Muscle layer of colon (tissue), 2 donors: ENCODE measurements around the gene ETFA.

Source experiments
- H3K27ac ChIP-seq: one replicate; pipeline ENCODE4 v1.7.0; 2013; ENCODE audit warnings: low read depth, mild to moderate bottlenecking, low read length, moderate library complexity
- H3K27me3 ChIP-seq, 2 donors: one replicate each; pipeline ENCODE4 v1.7.0; 2013; ENCODE audit warnings: low read length in 2 of 2, mild to moderate bottlenecking in 2 of 2; ENCODE audit not compliant: insufficient read depth in 2 of 2, control insufficient read depth in 1 of 2
- H3K36me3 ChIP-seq: one replicate; pipeline ENCODE4 v1.7.0; 2013; ENCODE audit warnings: mild to moderate bottlenecking, low read length; ENCODE audit not compliant: insufficient read depth
- H3K4me1 ChIP-seq: one replicate; pipeline ENCODE4 v1.7.0; 2013; ENCODE audit warnings: mild to moderate bottlenecking, low read length; ENCODE audit not compliant: insufficient read depth
- H3K4me3 ChIP-seq, 2 donors: one replicate each; pipeline ENCODE4 v1.7.0; 2013; ENCODE audit warnings: low read length in 2 of 2, low read depth in 1 of 2, mild to moderate bottlenecking in 1 of 2, moderate library complexity in 1 of 2
- H3K9ac ChIP-seq: one replicate; pipeline ENCODE4 v1.7.0; 2013; ENCODE audit warnings: low read length
- H3K9me3 ChIP-seq: one replicate; pipeline ENCODE4 v1.7.0; 2013; ENCODE audit warnings: mild to moderate bottlenecking, low read length
- donor health status: abdominal sarcoma.
- donor health status: Adenocarcinoma of cecum.

ETFA gene

DNA sequence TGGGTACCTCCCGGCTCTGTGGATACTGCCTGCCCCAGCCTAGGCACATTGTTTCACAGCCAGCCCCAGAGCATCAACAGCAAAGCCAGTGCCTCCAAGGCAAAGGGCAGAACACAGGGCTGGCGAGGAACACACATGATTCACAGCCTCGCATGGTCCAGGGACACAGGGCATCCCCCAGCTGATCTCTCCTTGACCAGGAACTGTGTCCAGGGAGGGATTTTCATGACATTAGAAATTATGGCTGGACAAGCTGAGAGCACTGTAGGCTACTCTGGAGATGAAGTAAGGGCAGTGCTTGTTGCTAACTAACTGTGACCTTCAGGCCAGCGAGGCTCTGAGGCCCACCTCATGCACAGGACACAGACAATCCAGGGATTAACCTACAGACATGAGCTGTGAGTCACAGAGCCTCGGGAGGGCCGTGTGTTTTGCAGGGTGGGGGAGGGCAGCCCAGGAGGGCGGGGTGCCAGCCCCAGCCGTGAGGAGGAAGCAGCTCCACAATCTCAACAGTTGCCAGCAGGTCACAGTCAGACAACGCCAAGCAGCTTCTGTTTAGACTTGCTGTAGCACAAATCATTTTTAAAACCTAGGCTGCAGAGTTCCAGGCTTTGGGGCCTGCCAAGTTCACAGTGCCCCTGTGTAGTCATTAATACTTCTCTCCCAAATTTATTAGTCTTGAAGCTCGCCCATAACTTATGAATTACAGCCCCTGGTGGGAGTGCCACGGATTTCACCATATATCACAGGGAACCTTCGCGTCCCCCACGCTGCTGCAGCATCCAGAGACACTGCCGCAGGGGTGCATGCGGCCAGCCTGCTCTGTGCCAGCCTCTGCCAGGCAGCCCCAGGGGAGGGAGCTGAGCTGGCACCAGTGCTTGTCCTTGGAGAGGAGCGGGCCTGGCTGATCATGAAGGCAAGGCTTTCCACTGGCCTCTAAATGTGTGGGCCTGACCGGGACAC lies 114.7 kb downstream of the ETFA start:
- Histone ChIP-seq H3K9me3 (no peaks in the 10 kb centered on the region), H3K4me1 (peaks cover 39% of the 10 kb centered on the region), H3K27ac (peak overlapping the region; percentile 62), H3K4me3 (no peak overlapping the region), H3K27me3 (peaks cover 0 to 11% of the 10 kb centered on the region in 2 donors), H3K36me3 (no peaks in the 10 kb centered on the region), H3K9ac (no peak overlapping the region)

GRCh38 chr15:76195506-76196268 lies 115.6 kb downstream of the ETFA start:
- no peaks in the 10 kb centered on the region for H3K9me3 ChIP-seq
- no peaks in the 10 kb centered on the region for H3K36me3 ChIP-seq
- H3K9ac ChIP-seq, result no peak overlapping the region
- no peak overlapping the region for H3K4me3 ChIP-seq
- H3K4me1 ChIP-seq, result peaks cover 42% of the 10 kb centered on the region
- H3K27ac ChIP-seq, result no peak overlapping the region
- H3K27me3 ChIP-seq, result peaks cover 0 to 11% of the 10 kb centered on the region in 2 donors

GRCh38 chr15:76193934-76194333 lies 117.3 kb downstream of the ETFA start:
- Histone ChIP-seq H3K27me3 (peaks cover 0 to 13% of the 10 kb centered on the region in 2 donors), H3K27ac (no peak overlapping the region), H3K4me1 (peaks cover 35% of the 10 kb centered on the region), H3K36me3 (no peaks in the 10 kb centered on the region), H3K9me3 (no peaks in the 10 kb centered on the region), H3K9ac (no peak overlapping the region), H3K4me3 (no peak overlapping the region)

- H3K4me1 ChIP-seq, result peaks cover 30% of the 10 kb centered on the region
- no peaks in the 10 kb centered on the region for H3K36me3 ChIP-seq
- H3K9ac ChIP-seq, result no peak overlapping the region
These were observed 118.6 kb downstream of the ETFA start for GRCh38 chr15:76192715-76193114.

GRCh38 chr15:76191539-76192244 lies 119.6 kb downstream of the ETFA start:
- Histone ChIP-seq H3K4me1 (peaks cover 21% of the 10 kb centered on the region), H3K9ac (no peak overlapping the region), H3K27me3 (peaks cover 0 to 22% of the 10 kb centered on the region in 2 donors), H3K27ac (no peak overlapping the region), H3K36me3 (no peaks in the 10 kb centered on the region), H3K9me3 (no peaks in the 10 kb centered on the region), H3K4me3 (no peak overlapping the region)

More at GRCh38 chr15:76192715-76193114, 118.6 kb downstream of the ETFA start:
- H3K4me3 ChIP-seq, result no peak overlapping the region
- no peak overlapping the region for H3K27ac ChIP-seq
- peaks cover 0 to 18% of the 10 kb centered on the region in 2 donors for H3K27me3 ChIP-seq
- H3K9me3 ChIP-seq, result no peaks in the 10 kb centered on the region

DNA sequence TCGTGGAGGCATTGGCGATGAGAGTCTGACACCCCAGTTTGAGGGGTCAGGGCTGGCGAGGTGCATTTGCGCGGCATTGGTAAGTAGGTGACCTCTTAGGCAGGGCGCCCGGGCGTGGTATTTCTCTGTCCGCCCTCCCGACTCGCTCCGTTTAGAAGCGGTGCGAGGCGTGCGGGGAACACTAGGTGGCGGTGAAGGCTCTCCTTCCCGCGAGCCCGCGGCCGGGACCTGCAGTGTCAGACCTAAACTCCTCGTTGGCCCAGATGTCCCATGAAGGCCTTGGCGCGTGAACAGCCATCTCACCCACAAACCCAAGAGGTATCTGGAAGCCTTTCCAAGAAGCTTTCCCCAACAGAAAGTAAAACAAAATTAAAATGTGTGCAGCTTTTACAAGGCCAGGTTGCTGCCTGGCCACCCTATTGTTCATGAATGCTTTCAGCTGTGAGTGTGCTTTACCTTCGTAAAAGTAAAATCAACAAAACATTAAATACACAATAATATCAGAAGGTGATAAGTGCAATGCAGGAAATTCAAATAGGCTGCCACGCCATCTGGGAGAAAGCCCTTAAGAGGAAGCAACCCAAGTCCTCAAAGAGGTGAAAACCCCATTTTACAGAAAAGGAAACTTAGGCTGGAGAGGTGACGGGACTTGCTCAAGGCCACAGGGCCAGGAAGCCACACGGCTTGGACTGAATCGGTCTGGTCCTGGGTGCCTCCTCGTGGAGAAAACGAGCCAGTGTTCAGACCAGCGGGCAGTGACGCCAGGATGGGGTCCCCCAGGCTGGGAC lies 120.3 kb downstream of the ETFA start:
- H3K9ac ChIP-seq, result no peak overlapping the region
- H3K36me3 ChIP-seq, result no peaks in the 10 kb centered on the region
- peaks cover 14% of the 10 kb centered on the region for H3K4me1 ChIP-seq
- H3K27me3 ChIP-seq, result peaks cover 0 to 22% of the 10 kb centered on the region in 2 donors
- no peaks in the 10 kb centered on the region for H3K9me3 ChIP-seq
- peak overlapping the region in 1 of 2 donors; percentile 17 for H3K4me3 ChIP-seq
- no peak overlapping the region for H3K27ac ChIP-seq

- Histone ChIP-seq H3K36me3 (no peaks in the 10 kb centered on the region), H3K4me3 (no peak overlapping the region), H3K27ac (no peak overlapping the region), H3K27me3 (peaks cover 0 to 22% of the 10 kb centered on the region in 2 donors), H3K9me3 (no peaks in the 10 kb centered on the region), H3K9ac (no peak overlapping the region), H3K4me1 (peaks cover 11% of the 10 kb centered on the region)
These were observed 121.2 kb downstream of the ETFA start for GRCh38 chr15:76190070-76190564.

GRCh38 chr15:76189106-76189505 lies 122.2 kb downstream of the ETFA start:
- peaks cover 11% of the 10 kb centered on the region for H3K4me1 ChIP-seq
- peaks cover 0 to 22% of the 10 kb centered on the region in 2 donors for H3K27me3 ChIP-seq

GRCh38 chr15:76187163-76187562 lies 124.1 kb downstream of the ETFA start:
- H3K9me3 ChIP-seq, result no peaks in the 10 kb centered on the region
- H3K27ac ChIP-seq, result no peak overlapping the region
- peaks cover 11% of the 10 kb centered on the region for H3K4me1 ChIP-seq
- peaks cover 0 to 12% of the 10 kb centered on the region in 2 donors for H3K27me3 ChIP-seq
- no peak overlapping the region for H3K9ac ChIP-seq
- H3K36me3 ChIP-seq, result no peaks in the 10 kb centered on the region
- H3K4me3 ChIP-seq, result no peak overlapping the region

More at GRCh38 chr15:76189106-76189505, 122.2 kb downstream of the ETFA start:
- Histone ChIP-seq H3K9me3 (no peaks in the 10 kb centered on the region), H3K4me3 (no peak overlapping the region), H3K27ac (no peak overlapping the region), H3K9ac (no peak overlapping the region), H3K36me3 (no peaks in the 10 kb centered on the region)

- H3K27me3 ChIP-seq, result peaks cover 0 to 12% of the 10 kb centered on the region in 2 donors
- H3K4me1 ChIP-seq, result peaks cover 5% of the 10 kb centered on the region
- H3K27ac ChIP-seq, result no peak overlapping the region
- no peaks in the 10 kb centered on the region for H3K9me3 ChIP-seq
- H3K36me3 ChIP-seq, result no peaks in the 10 kb centered on the region
- no peak overlapping the region for H3K9ac ChIP-seq
- H3K4me3 ChIP-seq, result no peak overlapping the region
These were observed 125.6 kb downstream of the ETFA start for GRCh38 chr15:76185716-76186115.
